ENCODE data around the gene MYLK. TPM values are rescaled to one million over a fixed set of nuclear protein-coding genes. Genes with fewer than 3 reads are reported as not detected.

Gene MYLK
- total RNA-seq, 4 donors from 2014 or later: 10.7 to 320 (median 42.0) TPM

DNA sequence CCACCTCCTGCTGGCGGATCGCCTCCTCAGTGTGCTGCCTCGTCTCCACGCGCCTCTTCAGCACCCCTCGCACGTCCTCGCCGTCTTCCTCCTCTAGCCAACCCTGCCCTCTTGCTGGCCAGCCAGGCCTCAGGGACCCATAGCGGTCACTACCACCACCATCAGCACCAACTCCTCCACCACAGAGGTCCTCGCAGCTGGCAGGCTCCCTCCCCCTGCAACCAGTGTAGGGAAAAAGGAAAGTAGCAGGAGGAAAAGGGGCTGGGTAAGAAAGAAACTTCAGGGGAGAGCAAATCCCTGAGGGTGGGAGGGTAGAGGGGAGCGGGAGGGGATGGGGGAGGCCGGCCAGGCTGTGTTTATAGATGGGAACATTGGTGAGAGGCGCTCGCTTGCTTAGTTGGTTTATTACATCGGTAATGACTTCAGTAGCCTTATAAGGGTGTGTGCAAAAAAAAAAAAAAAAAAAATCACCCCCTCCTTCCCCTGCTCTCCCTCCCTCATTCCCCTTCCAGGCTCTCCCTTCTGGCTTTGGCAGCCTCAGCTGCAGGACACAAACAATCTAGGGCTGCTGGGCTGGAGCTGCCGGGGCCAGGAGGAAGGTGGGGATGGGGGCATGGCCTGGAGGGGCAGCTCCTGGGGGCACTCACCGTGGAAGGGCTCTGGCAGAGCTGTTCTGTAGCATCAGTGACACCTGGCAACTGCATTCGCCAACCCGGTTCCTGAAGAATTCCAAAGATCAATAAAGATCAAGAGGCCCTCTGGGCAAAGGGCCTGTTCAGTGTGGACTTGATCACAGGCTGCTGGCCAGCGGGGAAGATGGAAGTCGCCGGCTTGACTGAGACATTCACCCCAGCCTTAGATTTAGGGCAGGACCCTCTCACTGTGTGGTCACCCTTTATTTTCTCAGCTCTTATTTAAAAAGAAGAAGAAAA is 183.1 kb downstream of the MYLK start:
- Histone ChIP-seq H3K4me1 (peaks cover 0 to 29% (median 2%) of the 10 kb centered on the region in 3 donors), H3K36me3 (no peaks in the 10 kb centered on the region), H3K27ac (peak overlapping the region; percentile 61 to 89 (median 86)), H3K27me3 (no peaks in the 10 kb centered on the region), H3K4me3 (peak overlapping the region; percentile 28 to 67 (median 48)), H3K9me3 (no peaks in the 10 kb centered on the region)
- intact Hi-C loops (cut with DNase I): no loop called here
- 59 to 74% methylated on average over 16 to 22 of the region's 23 CpGs for WGBS, 2 donors
- DNase-seq: no peak
- TF ChIP-seq, protein P1, sequence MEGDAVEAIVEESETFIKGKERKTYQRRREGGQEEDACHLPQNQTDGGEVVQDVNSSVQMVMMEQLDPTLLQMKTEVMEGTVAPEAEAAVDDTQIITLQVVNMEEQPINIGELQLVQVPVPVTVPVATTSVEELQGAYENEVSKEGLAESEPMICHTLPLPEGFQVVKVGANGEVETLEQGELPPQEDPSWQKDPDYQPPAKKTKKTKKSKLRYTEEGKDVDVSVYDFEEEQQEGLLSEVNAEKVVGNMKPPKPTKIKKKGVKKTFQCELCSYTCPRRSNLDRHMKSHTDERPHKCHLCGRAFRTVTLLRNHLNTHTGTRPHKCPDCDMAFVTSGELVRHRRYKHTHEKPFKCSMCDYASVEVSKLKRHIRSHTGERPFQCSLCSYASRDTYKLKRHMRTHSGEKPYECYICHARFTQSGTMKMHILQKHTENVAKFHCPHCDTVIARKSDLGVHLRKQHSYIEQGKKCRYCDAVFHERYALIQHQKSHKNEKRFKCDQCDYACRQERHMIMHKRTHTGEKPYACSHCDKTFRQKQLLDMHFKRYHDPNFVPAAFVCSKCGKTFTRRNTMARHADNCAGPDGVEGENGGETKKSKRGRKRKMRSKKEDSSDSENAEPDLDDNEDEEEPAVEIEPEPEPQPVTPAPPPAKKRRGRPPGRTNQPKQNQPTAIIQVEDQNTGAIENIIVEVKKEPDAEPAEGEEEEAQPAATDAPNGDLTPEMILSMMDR (IDR thresholded peaks at IDR 0.05): no peak
- peak in 2 of 4 donors; percentile 48 to 56 for TF ChIP-seq POLR2A (IDR thresholded peaks at IDR 0.05)

DNA sequence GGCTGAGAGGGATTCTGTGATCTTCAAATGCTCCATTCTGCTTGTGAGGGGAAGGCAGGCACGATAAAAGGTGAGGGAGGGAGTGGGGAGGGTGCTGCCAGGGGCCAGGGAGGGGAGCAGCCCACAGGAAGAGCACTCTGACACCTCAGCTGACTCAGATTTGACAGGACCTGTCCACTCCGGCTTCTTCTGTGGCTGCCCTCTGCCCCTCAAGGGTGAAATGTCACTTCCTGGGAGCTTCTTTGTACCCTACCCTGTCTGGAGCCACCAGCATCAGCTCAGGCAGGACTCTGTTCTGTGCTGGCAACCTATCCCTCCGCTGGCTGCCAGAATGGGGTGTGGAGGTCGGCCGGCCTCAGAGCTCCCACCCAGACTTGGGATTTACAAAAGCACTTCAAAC is 185.3 kb downstream of the MYLK start:
- TF ChIP-seq, protein P1 (IDR thresholded peaks at IDR 0.05): no peak
- no peak for TF ChIP-seq POLR2A (IDR thresholded peaks at IDR 0.05)
- intact Hi-C loops (cut with DNase I): no loop called here
- Histone ChIP-seq H3K36me3 (no peaks in the 10 kb centered on the region), H3K4me1 (peaks cover 0 to 39% (median 24%) of the 10 kb centered on the region in 3 donors), H3K9me3 (no peaks in the 10 kb centered on the region), H3K27ac (peak overlapping the region; percentile 61 to 89 (median 86)), H3K27me3 (no peaks in the 10 kb centered on the region), H3K4me3 (peak overlapping the region; percentile 28 to 67 (median 48))
- DNase-seq: no peak
- WGBS, 2 donors: 29% methylated on average over 2 of the region's 5 CpGs; no CpG with 5 or more reads in 1 of the 2 donors

DNA sequence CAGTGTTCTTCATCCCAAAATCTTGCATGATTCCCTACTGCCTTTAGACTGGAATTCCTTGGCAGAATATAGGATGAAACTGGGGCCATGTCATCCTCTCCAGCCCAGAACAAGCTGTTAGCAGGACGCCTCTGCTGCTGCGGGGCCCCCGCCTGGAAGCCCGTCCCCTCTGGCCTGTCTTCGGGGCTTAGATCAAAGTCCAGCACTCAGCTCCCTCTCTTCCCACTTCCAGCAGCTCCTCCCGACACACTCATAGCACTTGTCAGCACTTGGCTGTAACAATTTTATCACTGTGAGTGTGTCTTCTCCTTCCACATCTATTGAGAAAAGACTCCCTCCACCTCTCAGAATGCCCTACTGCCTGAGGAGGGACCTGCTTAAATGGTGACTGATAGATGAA is 187.3 kb downstream of the MYLK start:
- WGBS, 2 donors: 53 to 58% methylated on average over 6 of the region's 6 CpGs
- intact Hi-C loops (cut with DNase I): no loop called here

DNA sequence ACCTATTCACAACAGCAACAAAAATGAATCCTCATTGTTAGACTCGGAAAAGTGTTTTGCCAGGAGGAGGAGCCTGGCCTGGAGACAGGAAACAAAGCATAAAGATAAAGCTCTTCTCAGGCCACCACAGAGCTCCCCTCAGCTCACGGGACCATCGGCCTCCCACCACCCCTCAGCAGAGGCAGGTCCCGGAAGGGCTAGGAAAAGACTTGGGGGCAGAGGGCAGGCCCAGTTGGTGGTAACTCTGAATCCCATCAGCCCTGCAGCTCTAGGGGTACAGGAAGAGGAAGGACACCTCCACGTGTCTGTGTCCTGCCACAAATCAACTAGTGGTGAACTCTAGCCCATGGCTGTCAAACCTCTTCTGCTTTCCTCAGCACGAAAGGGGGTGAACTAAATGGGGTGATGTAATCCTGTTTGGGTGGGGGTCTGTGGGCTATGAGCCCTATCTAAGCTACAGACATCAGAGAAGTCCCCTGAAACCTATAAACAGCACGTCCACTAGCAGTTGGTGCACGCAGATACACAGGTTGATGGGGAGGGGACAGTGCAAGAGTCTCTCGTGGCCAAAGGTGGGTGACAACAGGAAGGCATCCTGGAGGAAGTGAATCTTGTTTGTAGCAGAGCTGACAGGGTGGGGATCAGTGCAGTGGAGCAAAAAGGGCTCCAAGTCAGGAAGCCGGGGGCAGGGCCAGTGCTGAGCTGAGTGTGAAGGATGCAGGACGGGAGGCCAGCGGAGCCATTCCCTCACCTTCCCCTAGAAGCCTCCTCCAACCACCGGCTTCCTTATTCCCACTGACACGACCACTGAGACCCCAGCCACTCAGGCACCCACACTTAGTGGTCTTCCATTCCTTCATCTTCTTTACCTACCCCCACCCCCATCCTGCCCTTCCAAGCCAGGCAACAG is 188.1 kb downstream of the MYLK start:
- TF ChIP-seq POLR2A (IDR thresholded peaks at IDR 0.05): no peak
- TF ChIP-seq, protein P1 (IDR thresholded peaks at IDR 0.05): no peak
- H3K27ac ChIP-seq: peak overlapping the region; percentile 17 to 89 (median 86)
- no peaks in the 10 kb centered on the region for H3K9me3 ChIP-seq
- H3K4me3 ChIP-seq: peak overlapping the region in 3 of 4 donors; percentile 44 to 67 (median 52)
- H3K36me3 ChIP-seq: no peaks in the 10 kb centered on the region
- no peak for DNase-seq
- peaks cover 0 to 56% (median 26%) of the 10 kb centered on the region in 3 donors for H3K4me1 ChIP-seq
- intact Hi-C loops (cut with DNase I): no loop called here
- 46 to 58% methylated on average over 10 to 12 of the region's 14 CpGs for WGBS, 2 donors
- no peaks in the 10 kb centered on the region for H3K27me3 ChIP-seq

More for the DNA sequence above, 187.3 kb downstream of the MYLK start:
- Histone ChIP-seq H3K4me1 (peaks cover 0 to 53% (median 26%) of the 10 kb centered on the region in 3 donors), H3K4me3 (peak overlapping the region in 3 of 4 donors; percentile 44 to 67 (median 52)), H3K27ac (peak overlapping the region; percentile 17 to 89 (median 86)), H3K36me3 (no peaks in the 10 kb centered on the region), H3K27me3 (no peaks in the 10 kb centered on the region), H3K9me3 (no peaks in the 10 kb centered on the region)
- TF ChIP-seq POLR2A (IDR thresholded peaks at IDR 0.05): no peak
- TF ChIP-seq, protein P1 (IDR thresholded peaks at IDR 0.05): no peak
- no peak for DNase-seq
